SU-DHL-6 (cell line): ENCODE data around the gene DEPDC4.

Source experiments
- CTCF ChIP-seq: fragments of 200-600 bp; sonication (generic); IDR thresholded peaks from one replicate; pipeline ENCODE4 v1.5.1; 2017; ENCODE audit warnings: antibody characterized with exemption, mild to moderate bottlenecking, low read length, moderate library complexity; ENCODE audit not compliant: insufficient read depth, poor library complexity, severe bottlenecking
- EZH2phosphoT487 ChIP-seq: fragments of 200-600 bp; sonication (generic), shearing (Covaris generic); conservative IDR thresholded peaks from 2 replicates; pipeline ENCODE4 v1.6.1; 2018; ENCODE audit warnings: mild to moderate bottlenecking, antibody characterized with exemption, low read length, moderate library complexity, mixed read lengths

GRCh38 chr12:100219328-100220109, 47.4 kb downstream of the DEPDC4 start:
- TF ChIP-seq CTCF (no peak), EZH2phosphoT487 (no peak)
